ENCODE measurements around the gene PINK1. TPM values are rescaled to one million over a fixed set of nuclear protein-coding genes. Genes with fewer than 3 reads are reported as not detected.

Gene PINK1
- total RNA-seq, 1 experiment from 2014 or later: 7.2 TPM

GRCh38 chr1:20630729-20631128 lies 2.5 kb upstream of the PINK1 start:
- Histone ChIP-seq H3K9me3 (ENCODE audit: low read depth, low read length, poor library complexity, severe bottlenecking) (no peaks in the 10 kb centered on the region), H3K4me1 (ENCODE audit: insufficient read depth, low read length, poor library complexity, severe bottlenecking) (no peaks in the 10 kb centered on the region), H3K36me3 (ENCODE audit: insufficient read depth, low read length, poor library complexity, severe bottlenecking) (no peaks in the 10 kb centered on the region), H3K4me3 (ENCODE audit: low read depth, low read length, poor library complexity, severe bottlenecking) (no peak overlapping the region), H3K27ac (ENCODE audit: low read depth, low read length, poor library complexity, severe bottlenecking) (no peak overlapping the region), H3K27me3 (replicated peaks; ENCODE audit: insufficient read depth, low read depth, low read length, poor library complexity) (no peaks in the 10 kb centered on the region)
- ChIA-PET CTCF (no interaction called here), POLR2A (ENCODE audit: low non-redundant PET) (no interaction called here)
- no TSS peak for BruUV-seq (replicated peaks)
- DNase-seq (ENCODE audit: low spot score): no peak
- TF ChIP-seq EZH2 (IDR thresholded peaks at IDR 0.05; ENCODE audit: borderline replicate concordance, low read depth, low read length, poor library complexity, severe bottlenecking) (no peak), CTCF (conservative IDR thresholded peaks at IDR 0.05; ENCODE audit: low read depth, low read length) (no peak)
- intact Hi-C loops (cut with micrococcal nuclease; ENCODE audit: unreplicated experiment): no loop called here

GRCh38 chr1:20632386-20632785 lies 872 bp upstream of the PINK1 start:
- intact Hi-C loops (cut with micrococcal nuclease; ENCODE audit: unreplicated experiment): no loop called here
- Histone ChIP-seq H3K9me3 (ENCODE audit: low read depth, low read length, poor library complexity, severe bottlenecking) (no peaks in the 10 kb centered on the region), H3K4me3 (ENCODE audit: low read depth, low read length, poor library complexity, severe bottlenecking) (no peak overlapping the region), H3K4me1 (ENCODE audit: insufficient read depth, low read length, poor library complexity, severe bottlenecking) (no peaks in the 10 kb centered on the region), H3K27ac (ENCODE audit: low read depth, low read length, poor library complexity, severe bottlenecking) (no peak overlapping the region), H3K27me3 (replicated peaks; ENCODE audit: insufficient read depth, low read depth, low read length, poor library complexity) (no peaks in the 10 kb centered on the region), H3K36me3 (ENCODE audit: insufficient read depth, low read length, poor library complexity, severe bottlenecking) (no peaks in the 10 kb centered on the region)
- CTCF ChIA-PET: interaction anchor here (2.7 kb wide), 1 partner anchor 57 kb away, joined by 26 read pairs; no protein-coding TSS in a partner anchor
- POLR2A ChIA-PET (ENCODE audit: low non-redundant PET): no interaction called here
- DNase-seq (ENCODE audit: low spot score): peak; percentile 16
- no TSS peak for BruUV-seq (replicated peaks)
- TF ChIP-seq EZH2 (IDR thresholded peaks at IDR 0.05; ENCODE audit: borderline replicate concordance, low read depth, low read length, poor library complexity, severe bottlenecking) (no peak), CTCF (conservative IDR thresholded peaks at IDR 0.05; ENCODE audit: low read depth, low read length) (no peak)

GRCh38 chr1:20634065-20634593 lies 871 bp downstream of the PINK1 start:
- POLR2A ChIA-PET (ENCODE audit: low non-redundant PET): no interaction called here
- peak overlapping the region; percentile 84 for H3K4me3 ChIP-seq (ENCODE audit: low read depth, low read length, poor library complexity, severe bottlenecking)
- H3K27ac ChIP-seq (ENCODE audit: low read depth, low read length, poor library complexity, severe bottlenecking): peak overlapping the region; percentile 55
- no peaks in the 10 kb centered on the region for H3K27me3 ChIP-seq (replicated peaks; ENCODE audit: insufficient read depth, low read depth, low read length, poor library complexity)
- CTCF ChIA-PET: interaction anchor here (1.4 to 2.7 kb wide), 2 partner anchors 26 to 59 kb away, joined by 4 to 26 read pairs; partner anchors contain the start of gene DDOST
- intact Hi-C loops (cut with micrococcal nuclease; ENCODE audit: unreplicated experiment): loop anchor here (1.0 kb wide), 1 partner anchor 59 kb away; no protein-coding TSS in a partner anchor
- TF ChIP-seq CTCF (conservative IDR thresholded peaks at IDR 0.05; ENCODE audit: low read depth, low read length) (no peak), EZH2 (IDR thresholded peaks at IDR 0.05; ENCODE audit: borderline replicate concordance, low read depth, low read length, poor library complexity, severe bottlenecking) (no peak)
- H3K36me3 ChIP-seq (ENCODE audit: insufficient read depth, low read length, poor library complexity, severe bottlenecking): no peaks in the 10 kb centered on the region
- H3K4me1 ChIP-seq (ENCODE audit: insufficient read depth, low read length, poor library complexity, severe bottlenecking): no peaks in the 10 kb centered on the region
- H3K9me3 ChIP-seq (ENCODE audit: low read depth, low read length, poor library complexity, severe bottlenecking): no peaks in the 10 kb centered on the region
- DNase-seq (ENCODE audit: low spot score): peak; percentile 12
- no TSS peak for BruUV-seq (replicated peaks)
